KMS-11 (cell line): Measurements from ENCODE around the gene PMF1.

Experiments
- H2AFZ ChIP-seq: fragments of 200-600 bp; sonication (generic); 2 replicates; pipeline ENCODE4 v1.6.1; 2016; ENCODE audit warnings: antibody characterized with exemption, mixed run types, low read depth
- H3K27ac ChIP-seq: fragments of 200-600 bp; sonication (generic); 2 replicates; pipeline ENCODE4 v1.6.1; 2016; ENCODE audit warnings: mild to moderate bottlenecking, mixed run types
- H3K27me3 ChIP-seq: fragments of 200-600 bp; sonication (generic); 2 replicates; pipeline ENCODE4 v1.6.1; 2017; ENCODE audit warnings: mild to moderate bottlenecking, low read depth, mixed run types, moderate library complexity; ENCODE audit not compliant: insufficient read depth
- H3K36me3 ChIP-seq: fragments of 200-600 bp; sonication (generic); 2 replicates; pipeline ENCODE4 v1.6.1; 2017; ENCODE audit warnings: mild to moderate bottlenecking, mixed run types; ENCODE audit not compliant: insufficient read depth
- H3K4me1 ChIP-seq: fragments of 200-600 bp; sonication (generic); 2 replicates; pipeline ENCODE4 v1.6.1; 2016; ENCODE audit warnings: mild to moderate bottlenecking, low read depth, mixed run types; ENCODE audit not compliant: poor library complexity, severe bottlenecking
- H3K4me2 ChIP-seq: fragments of 200-600 bp; sonication (generic); 2 replicates; pipeline ENCODE4 v1.7.0; 2016; ENCODE audit warnings: mild to moderate bottlenecking, mixed run types
- H3K4me3 ChIP-seq: fragments of 200-600 bp; sonication (generic); IDR thresholded peaks from 2 replicates; pipeline ENCODE4 v1.6.1; 2017; ENCODE audit warnings: low read depth, low read length, mixed read lengths; ENCODE audit not compliant: insufficient read depth
- H3K79me2 ChIP-seq: fragments of 200-600 bp; sonication (generic); 2 replicates; pipeline ENCODE4 v1.6.1; 2016; ENCODE audit warnings: low read depth, mixed run types; ENCODE audit not compliant: insufficient read depth
- H3K9ac ChIP-seq: fragments of 200-600 bp; sonication (generic); 2 replicates; pipeline ENCODE4 v1.6.1; 2016; ENCODE audit warnings: mild to moderate bottlenecking, mixed run types
- H4K20me1 ChIP-seq: fragments of 200-600 bp; sonication (generic); 2 replicates; pipeline ENCODE4 v1.6.1; 2016; ENCODE audit warnings: mild to moderate bottlenecking, mixed run types; ENCODE audit not compliant: insufficient read depth
- CTCF ChIP-seq: fragments of 200-600 bp; sonication (generic); conservative IDR thresholded peaks from 2 replicates; pipeline ENCODE4 v1.6.1; 2017; ENCODE audit warnings: low read depth, mild to moderate bottlenecking, antibody characterized with exemption, low read length, moderate library complexity, mixed read lengths

Gene PMF1

GRCh38 chr1:156193208-156193487 is 19.7 kb upstream of the PMF1 start:
- peak overlapping the region; percentile 79 for H2AFZ ChIP-seq
- H3K4me2 ChIP-seq: peak overlapping the region; percentile 19
- peaks cover 24% of the 10 kb centered on the region for H3K4me1 ChIP-seq
- H4K20me1 ChIP-seq: no peaks in the 10 kb centered on the region
- no peaks in the 10 kb centered on the region for H3K36me3 ChIP-seq
- peak overlapping the region; percentile 56 for H3K9ac ChIP-seq
- peak overlapping the region; percentile 8 for H3K4me3 ChIP-seq
- H3K79me2 ChIP-seq: peaks cover 42% of the 10 kb centered on the region
- H3K27me3 ChIP-seq: no peaks in the 10 kb centered on the region
- peak overlapping the region; percentile 42 for H3K27ac ChIP-seq
- TF ChIP-seq CTCF: no peak

- no peaks in the 10 kb centered on the region; the same call in 1 of the 2 replicates for H3K36me3 ChIP-seq
- peaks cover 24% of the 10 kb centered on the region for H3K4me1 ChIP-seq
- peak within 1 kb of the TSS; percentile 56 for H3K9ac ChIP-seq
- H3K4me2 ChIP-seq: peak within 1 kb of the TSS; percentile 90
- H2AFZ ChIP-seq: peak within 1 kb of the TSS; percentile 79
- peak within 1 kb of the TSS; percentile 99 for H3K4me3 ChIP-seq
- H3K27me3 ChIP-seq: no peaks in the 10 kb centered on the region
- H4K20me1 ChIP-seq: no peaks in the 10 kb centered on the region
- peak within 1 kb of the TSS; percentile 42 for H3K27ac ChIP-seq
- H3K79me2 ChIP-seq: peaks cover 45% of the 10 kb centered on the region
- TF ChIP-seq CTCF: peak; percentile 97
Observed at GRCh38 chr1:156193488-156194299, 19.1 kb upstream of the PMF1 start, which contains the start of gene SLC25A44. TSS of gene SLC25A44 (plus strand) at chr1:156194104. CDS start at chr1:156199848, 5,744 bp downstream.

GRCh38 chr1:156194300-156194652 is 18.5 kb upstream of the PMF1 start:
- Histone ChIP-seq H3K4me2 (peak overlapping the region; percentile 90), H3K79me2 (peaks cover 50% of the 10 kb centered on the region), H2AFZ (peak overlapping the region; percentile 79), H3K4me1 (peaks cover 24% of the 10 kb centered on the region), H3K4me3 (peak overlapping the region; percentile 99), H3K36me3 (no peaks in the 10 kb centered on the region; the same call in 1 of the 2 replicates), H3K27me3 (no peaks in the 10 kb centered on the region), H3K9ac (peak overlapping the region; percentile 56; the same call in 1 of the 2 replicates), H3K27ac (no peak overlapping the region), H4K20me1 (no peaks in the 10 kb centered on the region)
- no peak; the same call in 1 of the 2 replicates for TF ChIP-seq CTCF

- no peak overlapping the region; the same call in 1 of the 2 replicates for H3K4me2 ChIP-seq
- no peaks in the 10 kb centered on the region for H4K20me1 ChIP-seq
- H3K4me1 ChIP-seq: peaks cover 24% of the 10 kb centered on the region
- H3K79me2 ChIP-seq: peaks cover 56% of the 10 kb centered on the region
- H3K27me3 ChIP-seq: no peaks in the 10 kb centered on the region
- no peak overlapping the region for H3K4me3 ChIP-seq
- H3K36me3 ChIP-seq: no peaks in the 10 kb centered on the region; the same call in 1 of the 2 replicates
- no peak overlapping the region for H3K27ac ChIP-seq
- no peak overlapping the region for H2AFZ ChIP-seq
- no peak for TF ChIP-seq CTCF
- no peak overlapping the region for H3K9ac ChIP-seq
Observed at GRCh38 chr1:156195853-156196252, 17.0 kb upstream of the PMF1 start.
